Measurements from ENCODE around the gene BYSL. TPM values are rescaled to one million over a fixed set of nuclear protein-coding genes. Genes with fewer than 3 reads are reported as not detected.

BYSL gene, protein sequence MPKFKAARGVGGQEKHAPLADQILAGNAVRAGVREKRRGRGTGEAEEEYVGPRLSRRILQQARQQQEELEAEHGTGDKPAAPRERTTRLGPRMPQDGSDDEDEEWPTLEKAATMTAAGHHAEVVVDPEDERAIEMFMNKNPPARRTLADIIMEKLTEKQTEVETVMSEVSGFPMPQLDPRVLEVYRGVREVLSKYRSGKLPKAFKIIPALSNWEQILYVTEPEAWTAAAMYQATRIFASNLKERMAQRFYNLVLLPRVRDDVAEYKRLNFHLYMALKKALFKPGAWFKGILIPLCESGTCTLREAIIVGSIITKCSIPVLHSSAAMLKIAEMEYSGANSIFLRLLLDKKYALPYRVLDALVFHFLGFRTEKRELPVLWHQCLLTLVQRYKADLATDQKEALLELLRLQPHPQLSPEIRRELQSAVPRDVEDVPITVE
- 9.7 and 13.6 TPM in 2 replicates for total RNA-seq

DNA sequence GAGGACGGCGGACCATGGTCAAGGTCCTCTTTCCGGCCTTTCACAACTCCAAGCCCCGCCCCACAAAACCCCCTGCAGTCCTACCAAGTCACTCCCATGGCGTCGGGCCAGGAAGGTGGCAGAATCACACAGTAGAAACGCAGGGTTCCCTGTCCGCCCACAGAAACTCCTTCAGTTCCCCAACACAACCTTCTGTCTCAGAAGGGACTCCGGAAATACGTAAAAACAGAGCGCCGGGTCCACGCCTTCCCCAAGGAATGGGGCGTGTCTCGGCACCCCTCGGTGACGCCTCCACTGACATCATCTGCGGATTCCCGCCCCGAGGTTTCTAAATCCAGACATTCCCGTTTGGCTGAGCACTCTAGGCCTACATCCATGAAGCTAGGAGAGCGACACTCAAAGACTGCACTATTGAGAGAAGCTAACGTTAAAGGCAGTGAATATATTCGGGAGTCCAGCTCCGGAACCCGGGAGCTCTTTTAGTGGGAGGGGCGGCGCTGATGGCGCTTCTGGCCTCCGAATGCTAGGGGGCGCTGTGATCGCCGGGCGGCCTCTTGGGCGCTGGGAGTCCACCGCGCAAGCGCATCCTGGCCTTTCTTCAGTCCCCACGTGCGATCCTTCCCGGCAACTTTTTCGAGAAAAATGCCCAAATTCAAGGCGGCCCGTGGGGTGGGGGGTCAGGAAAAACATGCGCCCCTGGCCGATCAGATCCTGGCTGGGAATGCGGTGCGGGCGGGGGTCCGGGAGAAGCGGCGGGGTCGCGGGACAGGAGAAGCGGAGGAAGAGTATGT, at the start of gene BYSL, which contains the start of gene MED20:
Gene BYSL, plus strand, starts transcription at position 579 of the 791 bp plus-strand sequence. Its CDS starts 64 bp downstream, at position 643.
Gene MED20, minus strand, starts transcription at position 219 of the 791 bp plus-strand sequence. Its CDS starts 121 bp downstream, at position 98.

DNA sequence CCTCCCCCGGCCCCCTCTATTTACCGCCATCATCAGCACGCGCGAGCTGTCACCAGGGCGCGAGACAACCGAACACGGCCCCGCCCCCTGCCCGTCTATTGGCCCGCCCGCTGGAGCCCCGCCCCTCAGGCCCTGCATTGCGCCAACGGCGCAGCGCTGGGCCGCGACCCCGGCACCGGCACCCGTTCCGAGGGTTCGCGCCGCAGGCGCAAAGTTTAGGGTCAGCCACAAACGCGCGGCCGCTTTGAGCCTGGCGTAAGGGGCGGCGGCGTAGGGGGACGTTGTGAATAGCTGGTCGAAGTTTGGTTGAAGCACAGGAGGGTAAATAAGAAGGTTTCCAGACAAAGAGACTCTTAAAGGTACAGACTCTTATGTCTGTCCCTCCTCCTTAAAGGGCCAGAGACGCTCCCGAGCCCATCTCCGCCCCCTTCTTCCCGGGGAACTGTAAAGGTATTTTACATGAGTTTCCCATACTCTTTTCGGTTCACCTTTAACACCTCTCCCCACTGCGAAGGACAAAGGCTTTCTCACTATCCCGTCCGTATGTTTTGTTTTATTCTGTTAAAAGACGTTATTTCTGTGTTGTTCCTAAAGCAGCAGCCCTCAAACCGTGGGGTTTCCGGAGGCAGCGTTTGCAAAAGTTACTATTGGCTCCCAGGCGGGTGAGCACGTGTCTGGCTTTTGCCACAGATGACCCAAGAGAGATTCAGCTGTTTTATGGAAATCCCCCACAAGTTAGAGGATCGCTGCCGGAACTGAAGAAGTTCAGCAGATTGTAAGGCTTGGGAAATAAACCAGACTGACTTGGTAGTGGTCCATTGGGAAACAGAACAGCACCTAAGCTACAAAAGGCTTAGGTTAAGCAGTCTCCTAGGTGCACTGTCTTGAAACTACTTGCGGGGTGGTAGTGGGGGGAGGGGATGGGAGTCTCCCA, 25.7 kb upstream of the BYSL start, which contains the start of gene USP49:
Gene USP49, minus strand, starts transcription at position 76 of the 934 bp plus-strand sequence. CDS start 88,392 bp downstream, outside the sequence.

DNA sequence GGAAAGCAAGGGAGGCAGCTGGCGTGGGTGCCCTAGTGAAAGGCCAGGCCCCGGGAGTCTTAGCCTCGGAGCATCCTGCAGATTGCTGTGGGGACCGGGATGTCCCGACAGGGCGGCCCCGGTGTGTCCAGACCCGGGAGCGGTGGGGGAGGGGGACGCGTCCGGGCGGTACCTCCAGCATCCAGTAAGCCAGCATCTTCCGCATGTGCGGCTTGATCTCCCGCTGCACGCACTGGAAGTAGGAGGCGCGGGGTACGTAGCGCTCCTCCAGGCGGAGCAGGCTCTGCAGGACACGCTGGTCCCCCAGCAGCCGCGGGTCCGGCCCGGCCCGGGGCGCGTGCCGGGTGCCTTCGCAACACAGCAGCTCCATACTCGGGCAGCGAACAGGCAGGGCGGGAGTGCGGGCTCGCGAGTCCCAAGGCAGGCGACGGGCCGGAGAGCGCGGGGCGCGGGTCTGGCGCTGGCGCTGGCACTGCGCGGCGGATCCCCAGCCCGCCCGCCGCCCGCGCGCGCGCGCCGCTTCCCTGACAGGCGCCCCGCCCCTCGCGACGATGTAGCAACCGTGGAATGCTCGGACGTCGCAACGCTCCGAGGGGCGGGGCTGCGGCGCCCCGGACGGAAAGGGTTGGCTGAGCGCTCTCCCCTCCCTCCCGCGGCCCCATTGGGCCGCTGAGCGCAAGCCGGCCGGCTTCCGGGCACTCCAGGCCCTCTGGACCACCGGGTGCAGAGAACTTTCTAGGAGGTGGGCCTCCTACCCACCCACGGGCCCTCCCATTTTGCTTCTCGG, 20.2 kb downstream of the BYSL start, which contains the start of gene CCND3:
Gene CCND3, minus strand, starts transcription at position 529 of the 787 bp plus-strand sequence. Its CDS starts 159 bp downstream, at position 370.

Other genes starting within 250 kb of the BYSL start
- 7.4 and 7.8 TPM in 2 replicates for gene TFEB, start 185.9 kb upstream of the BYSL start, total RNA-seq
- 0.24 TPM in 1 of 2 replicates, not detected in the other for gene PGC, start 174.1 kb upstream of the BYSL start, total RNA-seq
- 2.1 TPM in 2 replicates for gene FRS3, start 141.6 kb upstream of the BYSL start, total RNA-seq
- 0.65 and 1.6 TPM in 2 replicates for gene PRICKLE4, start 140.7 kb upstream of the BYSL start, total RNA-seq
- gene TOMM6, start 133.8 kb upstream of the BYSL start, total RNA-seq = 168 and 177 TPM in 2 replicates
- 0.65 and 2.9 TPM in 2 replicates for gene USP49, start 26.1 kb upstream of the BYSL start, total RNA-seq
- 19.4 and 21.3 TPM in 2 replicates for gene MED20, start 360 bp upstream of the BYSL start, total RNA-seq
- gene CCND3, start 20.3 kb downstream of the BYSL start, total RNA-seq = 92.1 and 128 TPM in 2 replicates
- gene TAF8, start 129.0 kb downstream of the BYSL start, total RNA-seq = 18.2 and 23.3 TPM in 2 replicates
- 1.5 and 3.9 TPM in 2 replicates for gene C6orf132, start 221.1 kb downstream of the BYSL start, total RNA-seq

Measured in epithelial cell of alveolus of lung (primary cell).